K562 (cell line): Measurements from ENCODE around the gene ASPG.

Source experiments
- CREB3 ChIP-seq: fragments of 450-650 bp; conservative IDR thresholded peaks from 2 replicates; pipeline ENCODE4 v1.6.1; 2016; ENCODE audit warnings: missing genetic modification characterization, low read depth, mild to moderate bottlenecking, missing compliant biosample characterization, moderate library complexity
- EZH2 ChIP-seq: IDR thresholded peaks from 2 replicates; pipeline ENCODE4 v1.6.1; 2012; ENCODE audit warnings: low read depth, mild to moderate bottlenecking, inconsistent platforms, low read length, borderline replicate concordance
- HNRNPK ChIP-seq: fragments of 200-400 bp; formaldehyde crosslinking; IDR thresholded peaks from one replicate; pipeline ENCODE4 v1.6.1; 2018; ENCODE audit warnings: mild to moderate bottlenecking, low read depth, low read length; ENCODE audit not compliant: poor library complexity, severe bottlenecking
- POLR2A ChIP-seq: fragments of 450-650 bp; conservative IDR thresholded peaks from 2 replicates; pipeline ENCODE4 v1.6.1; 2016
- ZNF232 ChIP-seq: sonication (generic); formaldehyde crosslinking; IDR thresholded peaks from 2 replicates; pipeline ENCODE4 v1.8.0; 2022; ENCODE audit warnings: mild to moderate bottlenecking, missing genetic modification reagents
- ZSCAN32 ChIP-seq: fragments of 450-650 bp; formaldehyde crosslinking; IDR thresholded peaks from 2 replicates; pipeline ENCODE4 v1.4.0; 2020; ENCODE audit warnings: mild to moderate bottlenecking, moderate library complexity
- ZZZ3 ChIP-seq: fragments of 450-650 bp; IDR thresholded peaks from 2 replicates; pipeline ENCODE4 v1.6.1; 2016; ENCODE audit warnings: antibody characterized with exemption, mild to moderate bottlenecking, moderate library complexity
- TF ChIP-seq, protein P1 (sequence below): sonication (generic); formaldehyde crosslinking; IDR thresholded peaks from 2 replicates; pipeline ENCODE4 v1.8.1; 2022; ENCODE audit warnings: missing genetic modification reagents
- TF ChIP-seq, protein P2 (sequence below), 3 experiments: IDR thresholded peaks in 2 of 3; conservative IDR thresholded peaks in 1 of 3; 2 replicates each; pipeline ENCODE4 v1.5.1; 2011 to 2012; ENCODE audit warnings: low read length in 3 of 3, mild to moderate bottlenecking in 3 of 3, control low read depth in 2 of 3, improper control_type of control experiment in 1 of 3, inconsistent platforms in 1 of 3, low read depth in 1 of 3, mixed read lengths in 1 of 3, moderate library complexity in 1 of 3; ENCODE audit not compliant: insufficient read depth in 2 of 3

GRCh38 chr14:104103446-104104075 lies 18.1 kb downstream of the ASPG start:
- TF ChIP-seq CREB3 (tag) (no peak), POLR2A (no peak), EZH2 (no peak), HNRNPK (no peak), ZZZ3 (no peak), ZSCAN32 (CRISPR knock-in tag) (no peak), ZNF232 (no peak)
- TF ChIP-seq, protein P1, sequence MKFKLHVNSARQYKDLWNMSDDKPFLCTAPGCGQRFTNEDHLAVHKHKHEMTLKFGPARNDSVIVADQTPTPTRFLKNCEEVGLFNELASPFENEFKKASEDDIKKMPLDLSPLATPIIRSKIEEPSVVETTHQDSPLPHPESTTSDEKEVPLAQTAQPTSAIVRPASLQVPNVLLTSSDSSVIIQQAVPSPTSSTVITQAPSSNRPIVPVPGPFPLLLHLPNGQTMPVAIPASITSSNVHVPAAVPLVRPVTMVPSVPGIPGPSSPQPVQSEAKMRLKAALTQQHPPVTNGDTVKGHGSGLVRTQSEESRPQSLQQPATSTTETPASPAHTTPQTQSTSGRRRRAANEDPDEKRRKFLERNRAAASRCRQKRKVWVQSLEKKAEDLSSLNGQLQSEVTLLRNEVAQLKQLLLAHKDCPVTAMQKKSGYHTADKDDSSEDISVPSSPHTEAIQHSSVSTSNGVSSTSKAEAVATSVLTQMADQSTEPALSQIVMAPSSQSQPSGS: no peak
- TF ChIP-seq, protein P2, sequence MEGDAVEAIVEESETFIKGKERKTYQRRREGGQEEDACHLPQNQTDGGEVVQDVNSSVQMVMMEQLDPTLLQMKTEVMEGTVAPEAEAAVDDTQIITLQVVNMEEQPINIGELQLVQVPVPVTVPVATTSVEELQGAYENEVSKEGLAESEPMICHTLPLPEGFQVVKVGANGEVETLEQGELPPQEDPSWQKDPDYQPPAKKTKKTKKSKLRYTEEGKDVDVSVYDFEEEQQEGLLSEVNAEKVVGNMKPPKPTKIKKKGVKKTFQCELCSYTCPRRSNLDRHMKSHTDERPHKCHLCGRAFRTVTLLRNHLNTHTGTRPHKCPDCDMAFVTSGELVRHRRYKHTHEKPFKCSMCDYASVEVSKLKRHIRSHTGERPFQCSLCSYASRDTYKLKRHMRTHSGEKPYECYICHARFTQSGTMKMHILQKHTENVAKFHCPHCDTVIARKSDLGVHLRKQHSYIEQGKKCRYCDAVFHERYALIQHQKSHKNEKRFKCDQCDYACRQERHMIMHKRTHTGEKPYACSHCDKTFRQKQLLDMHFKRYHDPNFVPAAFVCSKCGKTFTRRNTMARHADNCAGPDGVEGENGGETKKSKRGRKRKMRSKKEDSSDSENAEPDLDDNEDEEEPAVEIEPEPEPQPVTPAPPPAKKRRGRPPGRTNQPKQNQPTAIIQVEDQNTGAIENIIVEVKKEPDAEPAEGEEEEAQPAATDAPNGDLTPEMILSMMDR (IDR thresholded peaks at IDR 0.05 in 2 of 3, conservative IDR thresholded peaks at IDR 0.05 in 1 of 3; ENCODE audit: insufficient read depth in 2 of 3, low read depth in 1 of 3, low read length in 3 of 3): no peak
